Breast epithelium (tissue), 3 donors: ENCODE results near the gene FNDC11.

ENCODE experiments used
- CTCF ChIP-seq, 3 donors: fragments of 450-650 bp; IDR thresholded peaks; one replicate each; pipeline ENCODE4 v1.5.1; 2016 to 2017; ENCODE audit warnings: antibody characterized with exemption in 3 of 3, mild to moderate bottlenecking in 3 of 3, moderate library complexity in 3 of 3
- POLR2A ChIP-seq: fragments of 450-650 bp; IDR thresholded peaks from one replicate; pipeline ENCODE4 v1.6.1; 2016; ENCODE audit warnings: antibody characterized with exemption, mild to moderate bottlenecking, moderate library complexity

GRCh38 chr20:63508072-63508768 is 45.7 kb upstream of the FNDC11 start:
- TF ChIP-seq CTCF (IDR thresholded peaks at IDR 0.05) (no peak), POLR2A (no peak)
